GM21786 (cell line): ENCODE data around the gene ZBTB7A.

Experiments
- ATAC-seq: cut with Tn5 transposase; IDR thresholded peaks from one replicate; pipeline ENCODE4 v1.9.1; 2021; ENCODE audit not compliant: unreplicated experiment

ZBTB7A gene

DNA sequence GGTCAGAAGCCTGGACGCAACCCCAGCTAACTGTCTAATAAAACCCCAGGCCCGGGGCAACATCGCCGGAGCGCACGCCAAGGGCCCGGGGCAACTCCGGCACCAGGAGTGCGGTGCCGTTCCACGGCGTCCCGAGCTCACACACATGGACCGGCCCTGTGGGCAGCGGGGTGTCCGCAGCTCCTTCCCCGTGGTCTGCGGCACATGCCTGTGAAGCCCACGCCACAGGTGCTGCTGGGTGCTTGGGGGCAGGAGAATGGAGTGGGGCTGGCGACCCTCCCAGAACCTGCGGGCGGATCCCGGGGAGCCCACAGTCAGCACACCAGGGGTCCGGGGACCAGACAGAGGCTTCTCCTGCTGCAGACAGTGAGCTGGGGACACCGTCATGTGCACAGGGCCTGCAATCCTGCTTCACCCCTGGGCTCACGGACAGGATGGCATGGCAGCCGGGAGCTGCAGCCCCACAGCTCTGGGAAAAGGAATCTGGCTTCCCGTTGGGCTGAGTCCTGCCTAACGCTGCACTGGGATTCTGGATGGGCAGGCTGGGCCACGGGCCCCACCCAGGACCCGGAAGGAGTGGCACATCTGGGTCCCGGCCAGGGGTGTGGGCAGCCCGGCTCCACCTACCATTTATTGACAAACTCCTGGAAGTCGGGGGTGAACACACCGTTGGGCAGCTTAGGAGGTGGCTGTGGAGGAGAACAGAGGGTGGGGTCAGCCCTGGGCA lies 28.2 kb upstream of the ZBTB7A start:
- no peak for ATAC-seq

DNA sequence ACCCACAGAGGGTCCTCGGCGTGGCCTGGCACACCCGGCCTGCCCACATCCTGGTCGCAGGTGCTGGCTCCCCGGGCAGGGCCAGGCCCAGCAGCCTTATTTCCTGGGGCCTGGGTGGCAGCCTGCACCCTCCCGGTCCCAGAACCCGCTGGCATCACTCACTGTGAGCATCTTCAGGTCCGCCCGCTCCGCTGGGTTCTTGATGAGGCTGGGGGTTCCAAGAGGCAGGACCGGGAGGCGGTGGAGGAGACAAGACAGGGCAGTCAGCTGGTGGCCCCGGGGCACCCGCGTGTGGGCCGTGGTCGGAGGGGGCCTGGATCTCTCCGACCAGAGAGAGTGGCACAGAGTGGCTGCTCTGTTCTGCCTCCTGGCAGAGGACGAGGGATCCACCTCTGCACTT lies 27.6 kb upstream of the ZBTB7A start:
- no peak for ATAC-seq

DNA sequence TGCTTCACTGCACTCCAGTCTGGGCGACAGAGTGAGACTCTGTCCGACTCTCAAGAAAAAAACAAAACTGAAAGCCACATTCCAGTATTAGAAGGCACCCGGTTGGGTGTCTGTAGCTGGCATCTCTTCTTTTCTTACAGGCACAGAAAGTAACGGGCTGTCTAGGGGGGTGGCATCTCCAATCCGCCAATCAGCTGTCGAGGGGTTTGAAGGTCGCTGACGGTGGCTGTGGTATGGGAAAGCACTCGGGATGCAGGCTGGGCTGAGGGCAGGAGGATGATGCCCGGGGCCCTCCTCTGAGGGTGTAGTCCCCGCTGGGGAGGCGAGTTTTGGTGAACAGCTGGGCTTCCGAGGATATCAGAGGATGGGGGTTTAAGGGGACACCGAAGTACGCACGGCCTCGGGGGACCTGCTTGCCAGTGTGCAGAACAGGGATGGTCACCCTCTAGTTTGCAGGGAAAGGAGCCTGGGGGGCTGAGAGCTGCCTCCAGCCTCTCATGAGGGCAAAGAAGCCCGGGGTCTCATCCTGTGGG lies 27.0 kb upstream of the ZBTB7A start:
- no peak for ATAC-seq

DNA sequence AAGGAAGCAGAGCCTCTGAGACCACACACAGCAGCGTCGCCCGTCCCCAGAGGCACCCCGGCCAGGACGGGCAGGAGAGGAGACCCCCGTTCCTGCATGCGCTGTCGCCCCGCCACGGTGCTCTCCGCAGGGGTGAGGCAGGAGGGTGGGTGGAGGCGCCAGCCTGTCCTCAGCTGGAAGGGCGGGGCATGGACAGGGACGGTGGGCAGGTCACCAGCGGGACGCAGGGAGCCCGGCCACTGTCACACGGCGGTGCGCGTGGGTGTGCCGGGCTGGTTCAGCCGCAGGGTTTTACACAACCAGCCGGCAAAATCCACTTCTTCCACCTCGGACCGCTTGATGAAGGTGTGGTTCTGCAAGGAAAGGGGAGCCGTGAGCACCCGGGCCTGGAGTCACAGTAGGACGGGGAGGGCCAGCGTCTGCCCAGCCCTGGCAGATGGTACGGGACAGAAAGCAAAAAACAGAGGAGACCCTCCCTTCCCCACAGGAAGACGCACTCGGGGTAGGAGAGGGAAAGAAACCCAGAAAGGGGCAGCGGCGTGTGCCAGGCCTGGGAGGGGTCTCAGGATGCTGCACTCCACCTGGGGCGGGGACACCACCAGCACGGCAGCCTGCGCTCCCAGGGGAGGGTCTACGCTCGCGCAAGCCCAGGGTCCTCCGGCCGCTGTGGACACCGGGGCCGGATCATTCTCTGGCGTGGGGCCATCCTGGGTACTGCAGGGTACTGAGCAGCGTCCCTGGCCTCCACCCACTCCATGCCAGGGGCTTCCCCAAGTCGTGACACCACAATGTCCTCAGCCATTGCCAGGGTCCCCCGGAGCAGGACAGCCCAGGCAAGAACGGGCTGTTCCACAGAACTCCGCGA lies 23.9 kb upstream of the ZBTB7A start:
- ATAC-seq: no peak

DNA sequence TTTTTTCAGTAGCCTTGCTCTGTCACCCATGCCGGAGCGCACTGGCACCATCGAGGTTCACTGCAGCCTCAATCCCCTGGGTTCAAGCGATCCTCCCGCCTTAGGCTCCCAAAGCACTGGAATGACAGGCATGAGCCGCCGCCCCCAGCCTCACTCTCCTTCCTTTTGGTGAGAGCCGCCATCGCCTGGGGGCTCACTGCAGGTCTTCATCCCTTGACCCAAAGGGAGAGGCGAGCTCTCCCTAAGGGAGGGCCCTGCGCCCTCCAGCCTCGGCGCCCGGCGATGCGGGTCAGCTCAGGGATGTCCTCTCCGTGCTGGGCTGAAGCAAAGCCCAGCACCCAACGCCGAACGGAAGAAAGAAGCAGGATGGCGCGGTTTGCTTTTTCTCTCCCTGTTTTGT lies 23.2 kb upstream of the ZBTB7A start:
- no peak for ATAC-seq

DNA sequence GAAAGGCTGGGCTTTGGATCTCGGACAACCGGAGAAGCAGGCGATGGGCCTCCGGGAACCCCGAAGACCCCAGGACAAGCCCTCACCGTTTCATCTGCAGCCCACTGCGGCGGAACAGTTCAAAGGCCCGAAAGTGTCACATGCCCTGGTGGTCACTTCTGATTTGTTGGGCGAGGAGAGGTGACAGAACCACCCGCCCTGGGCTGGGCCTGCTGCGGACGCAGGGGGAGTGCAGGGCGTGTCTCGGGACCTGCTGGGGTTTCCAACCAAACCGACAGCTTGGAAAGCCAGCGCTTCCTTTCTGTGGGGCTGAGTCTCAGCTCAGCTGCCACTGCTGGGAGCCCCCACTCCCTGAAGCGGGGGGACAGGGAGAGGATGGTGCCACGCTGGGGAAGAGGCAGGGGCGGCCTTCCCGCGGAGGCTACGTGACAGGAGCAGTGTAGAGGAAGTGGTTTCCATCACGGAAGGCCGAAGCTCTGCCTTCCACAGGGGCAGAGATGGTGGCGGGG lies 22.8 kb upstream of the ZBTB7A start:
- ATAC-seq: peak; percentile 65

DNA sequence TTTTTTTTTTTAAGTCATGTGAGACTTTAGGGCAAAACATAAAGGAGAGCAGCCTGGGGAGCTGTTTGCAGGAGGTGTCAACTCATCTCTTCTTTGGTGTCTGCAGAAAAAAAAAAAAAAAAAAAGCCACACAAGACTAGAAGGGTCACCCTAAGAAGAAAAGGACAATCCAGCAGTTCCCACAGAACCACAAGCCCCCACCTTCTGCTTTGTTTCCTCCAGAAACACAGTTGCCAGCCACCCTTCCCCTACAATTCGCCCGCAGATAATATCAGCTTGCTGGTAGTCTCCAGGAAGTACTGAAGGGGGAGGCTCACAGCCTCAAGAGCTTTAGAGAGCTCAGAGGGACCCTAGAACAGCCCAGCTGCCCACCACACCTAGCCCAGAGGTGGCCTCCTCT lies 22.3 kb upstream of the ZBTB7A start:
- ATAC-seq: peak; percentile 27

DNA sequence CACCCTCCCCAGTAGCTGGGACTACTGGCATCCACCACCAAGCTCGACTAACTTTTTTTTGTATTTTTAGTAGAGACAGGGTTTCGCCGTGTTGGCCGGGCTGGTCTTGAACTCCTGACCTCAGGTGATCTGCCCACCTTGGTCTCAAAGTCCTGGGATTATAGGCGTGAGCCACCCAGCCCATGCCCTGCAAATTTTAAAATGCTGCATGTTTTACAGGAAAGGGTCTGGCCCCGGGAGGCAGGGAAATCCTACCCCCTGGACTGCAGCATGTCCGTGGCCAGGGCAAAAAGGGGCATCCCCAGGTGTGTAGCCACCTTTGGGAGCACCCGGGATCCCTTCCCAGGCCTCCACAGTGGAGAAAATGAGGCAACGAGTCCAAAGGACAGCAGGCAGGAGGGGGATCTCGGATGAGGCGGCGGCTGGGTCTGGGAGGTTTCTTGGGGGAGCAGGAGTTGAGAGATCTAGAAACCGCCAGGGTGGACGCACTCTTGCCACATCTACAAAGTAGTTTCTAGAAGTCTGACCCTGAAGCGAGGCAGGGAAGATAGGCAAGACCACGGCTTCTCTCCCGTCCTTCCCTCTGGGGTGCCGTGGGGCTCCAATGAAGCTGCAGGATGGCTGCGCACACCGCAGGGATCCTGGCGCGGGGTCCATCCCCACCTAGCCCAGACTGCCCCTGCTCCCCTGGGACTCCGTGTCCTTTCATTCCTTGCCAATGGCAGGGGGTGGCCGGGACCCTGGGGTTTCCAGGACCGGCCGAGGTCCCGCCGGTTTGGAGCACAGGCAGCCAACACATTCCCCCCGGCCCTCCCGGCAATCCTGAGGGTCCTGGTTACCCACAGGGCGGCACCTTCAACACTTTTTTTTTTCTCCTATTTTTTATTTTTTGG lies 21.3 kb upstream of the ZBTB7A start:
- no peak for ATAC-seq

DNA sequence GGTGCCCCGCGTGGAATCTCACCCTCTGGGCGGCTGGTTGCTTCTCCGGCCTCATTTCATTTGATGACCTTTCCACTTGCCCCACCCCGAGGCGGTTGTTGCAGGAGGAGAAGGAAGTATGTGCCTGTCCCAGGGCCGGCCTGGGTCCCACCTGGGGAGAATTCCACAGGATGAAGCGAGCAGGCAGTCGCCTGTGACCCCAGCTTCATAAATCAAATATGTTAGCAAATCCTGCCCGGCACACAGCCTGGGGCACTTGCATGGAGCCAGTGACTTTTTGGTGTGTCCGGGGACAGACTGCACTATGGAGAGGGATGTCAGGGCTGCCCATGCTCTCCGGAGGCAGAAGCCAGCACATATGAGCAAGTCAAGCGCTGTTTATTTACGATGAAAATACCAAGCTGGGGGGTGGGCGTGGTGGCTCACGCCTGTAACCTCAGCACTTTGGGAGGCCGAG lies 19.7 kb upstream of the ZBTB7A start:
- no peak for ATAC-seq

DNA sequence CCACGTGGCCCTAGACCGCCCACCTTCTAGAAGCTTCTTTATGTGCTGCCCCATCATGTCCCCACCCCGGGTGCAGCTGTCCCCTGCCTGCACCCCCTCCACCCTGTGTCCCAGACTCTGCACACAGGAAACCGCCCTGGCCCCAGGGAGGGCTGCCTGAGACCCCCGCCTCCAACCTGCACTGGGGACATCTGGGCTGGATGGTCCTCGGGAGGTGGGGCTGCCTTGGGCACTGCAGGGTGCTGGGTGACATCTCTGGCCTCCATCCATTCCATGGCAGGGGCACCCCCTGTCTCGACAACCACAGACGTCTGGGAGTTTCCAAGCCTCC lies 17.8 kb upstream of the ZBTB7A start:
- ATAC-seq: no peak

DNA sequence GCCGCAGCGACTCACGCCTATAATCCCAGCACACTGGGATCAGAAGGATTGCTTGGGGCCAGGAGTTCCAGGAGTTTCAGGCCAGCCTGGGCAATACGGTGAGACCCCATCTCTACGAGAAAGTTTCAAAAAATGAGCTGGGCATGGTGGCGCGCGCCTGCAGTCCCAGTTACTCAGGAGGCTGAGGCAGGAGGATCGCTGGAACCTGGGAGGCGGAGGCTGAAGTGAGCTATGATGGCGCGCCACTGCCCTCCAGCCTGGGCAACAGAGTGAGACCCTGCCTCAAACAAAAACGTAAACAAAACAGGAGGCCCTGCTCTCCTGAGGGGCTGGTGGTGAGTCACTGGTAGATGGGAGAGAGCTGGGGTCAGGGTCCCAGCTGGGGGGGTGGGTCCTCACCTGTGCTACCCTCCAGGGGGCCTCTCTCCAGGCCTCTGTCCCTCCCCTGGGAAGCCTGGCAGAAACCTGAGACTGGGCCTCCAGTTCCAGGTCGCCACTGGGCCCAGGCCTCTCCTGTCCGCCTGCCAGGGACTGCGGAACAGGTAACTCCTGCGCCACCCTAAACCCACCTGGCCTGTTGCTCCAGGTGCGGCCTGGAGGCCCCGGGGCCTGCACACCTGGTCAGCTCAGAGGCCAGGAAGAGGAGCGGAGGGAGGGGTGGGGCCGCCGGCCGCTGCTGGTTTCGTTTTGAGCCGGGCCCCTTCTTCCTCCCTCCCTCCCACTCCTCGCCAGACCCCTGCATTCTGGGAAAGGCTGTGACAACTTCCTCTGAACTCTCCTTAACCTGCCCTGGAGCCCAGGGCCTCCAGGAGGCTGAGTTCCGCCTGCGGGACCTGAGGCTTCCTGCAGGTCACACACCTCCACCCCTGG lies 17.2 kb upstream of the ZBTB7A start:
- no peak for ATAC-seq

DNA sequence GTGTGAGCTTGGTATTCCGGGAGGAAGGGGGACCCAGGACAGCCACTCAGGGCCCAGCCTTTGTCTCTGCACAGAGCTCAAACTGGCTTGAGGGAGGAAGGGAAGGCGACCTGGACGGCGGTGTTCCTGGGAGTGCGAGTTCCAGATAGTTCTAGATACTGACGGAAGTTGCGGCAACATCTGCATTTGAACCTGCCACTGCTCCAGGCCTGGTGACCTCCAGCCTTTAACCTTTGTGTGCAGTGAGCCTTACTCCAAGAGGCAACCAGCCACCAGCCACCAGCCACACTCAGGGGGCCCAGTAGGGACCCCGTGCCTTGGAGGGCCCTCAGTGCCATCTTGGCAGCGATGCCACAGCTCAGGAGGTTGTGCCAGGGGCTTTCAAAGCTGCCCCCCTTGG lies 15.5 kb upstream of the ZBTB7A start:
- no peak for ATAC-seq

DNA sequence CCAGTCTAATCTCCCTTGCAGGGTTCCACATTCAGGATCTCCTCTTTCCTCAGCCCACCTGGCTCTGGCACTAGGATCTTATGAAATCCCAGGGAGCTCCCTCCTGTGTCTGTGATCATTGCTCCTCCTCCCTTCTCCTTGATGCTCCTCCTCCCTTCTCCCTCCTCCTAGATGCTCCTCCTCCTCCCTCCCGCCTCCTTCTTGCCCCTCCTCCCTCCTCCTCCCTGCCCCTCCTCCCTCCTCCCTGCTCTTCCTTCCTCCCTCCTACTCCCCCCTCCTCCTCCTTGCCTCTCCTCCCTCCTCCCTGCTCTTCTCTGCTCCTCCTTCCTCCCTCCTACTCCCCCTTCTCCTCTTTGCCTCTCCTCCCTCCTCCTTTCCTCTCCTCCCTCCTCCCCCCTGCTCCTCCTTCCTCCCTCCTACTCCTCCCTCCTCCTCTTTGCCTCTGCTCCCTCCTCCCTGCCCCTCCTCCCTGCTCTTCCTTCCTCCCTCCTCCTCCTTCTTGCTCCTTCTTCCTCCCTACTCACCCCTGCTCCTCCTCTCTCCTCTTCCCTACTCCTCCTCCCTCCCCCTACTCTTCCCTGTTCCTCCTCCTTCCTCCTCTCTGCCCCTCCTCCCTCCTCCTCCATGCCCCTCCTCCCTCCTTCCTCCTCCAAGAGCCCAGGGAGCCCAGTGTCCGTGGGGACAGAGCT lies 14.9 kb upstream of the ZBTB7A start:
- no peak for ATAC-seq

DNA sequence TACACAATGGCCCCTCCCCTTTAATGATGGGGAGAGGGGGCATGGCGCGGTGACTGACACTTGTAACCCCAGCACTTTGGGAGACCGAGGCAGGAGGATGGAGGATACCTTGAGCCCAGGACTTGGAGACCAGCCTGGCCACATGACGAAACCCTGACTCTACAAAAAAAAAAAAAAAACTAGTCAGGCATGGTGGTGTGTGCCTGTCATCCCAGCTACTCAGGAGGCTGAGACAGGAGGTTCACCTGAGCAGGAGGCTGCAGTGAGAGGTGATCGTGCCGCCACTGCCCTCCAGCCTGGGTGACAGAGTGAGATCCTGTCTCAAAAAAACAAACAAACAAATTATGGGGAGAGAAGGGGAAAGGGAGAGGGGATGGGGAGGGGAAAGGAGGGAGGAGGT lies 13.8 kb upstream of the ZBTB7A start:
- no peak for ATAC-seq

DNA sequence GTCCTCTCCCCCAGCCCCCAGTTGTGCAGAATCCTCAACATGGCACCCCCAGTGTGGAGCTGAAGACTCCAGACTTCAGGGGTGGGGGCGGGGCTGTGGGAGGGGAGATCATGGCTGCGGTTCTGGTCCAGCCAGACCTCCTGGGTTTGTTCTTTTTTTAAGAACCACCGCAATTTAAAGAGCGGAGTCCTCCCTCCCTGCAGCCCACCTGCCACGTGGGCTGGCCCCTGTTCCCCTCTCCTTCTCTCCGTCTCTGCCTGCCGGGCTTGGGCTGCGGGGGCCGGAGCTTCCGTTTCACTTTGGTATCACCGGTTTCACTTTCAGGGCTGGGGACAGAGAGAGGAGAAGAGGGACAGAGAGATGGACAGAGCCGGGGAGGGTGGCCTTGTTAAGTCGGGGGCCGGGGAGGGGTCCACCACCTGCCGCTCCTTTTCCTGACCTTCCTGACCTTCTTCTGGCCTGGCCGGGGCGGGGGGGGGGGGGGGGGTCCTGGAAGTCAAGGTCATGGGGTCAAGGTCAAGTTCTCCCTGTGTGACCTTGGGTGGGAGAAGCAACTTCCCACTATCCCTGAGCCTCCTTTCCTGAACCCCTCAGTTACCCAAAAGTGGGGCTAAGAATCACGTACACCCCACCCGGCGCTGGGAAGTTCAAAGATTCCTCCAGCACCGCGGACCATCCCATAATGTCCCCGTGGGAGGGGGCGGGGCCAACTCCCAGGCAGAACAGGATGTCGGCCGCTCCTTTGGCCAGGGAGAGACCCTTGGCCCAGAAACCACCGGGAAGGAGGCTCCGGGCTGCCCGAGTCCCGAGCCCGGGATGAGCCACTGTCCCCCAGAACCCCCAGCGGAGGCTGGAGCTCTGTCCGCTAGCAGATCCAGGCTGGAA lies 11.3 kb upstream of the ZBTB7A start:
- no peak for ATAC-seq

DNA sequence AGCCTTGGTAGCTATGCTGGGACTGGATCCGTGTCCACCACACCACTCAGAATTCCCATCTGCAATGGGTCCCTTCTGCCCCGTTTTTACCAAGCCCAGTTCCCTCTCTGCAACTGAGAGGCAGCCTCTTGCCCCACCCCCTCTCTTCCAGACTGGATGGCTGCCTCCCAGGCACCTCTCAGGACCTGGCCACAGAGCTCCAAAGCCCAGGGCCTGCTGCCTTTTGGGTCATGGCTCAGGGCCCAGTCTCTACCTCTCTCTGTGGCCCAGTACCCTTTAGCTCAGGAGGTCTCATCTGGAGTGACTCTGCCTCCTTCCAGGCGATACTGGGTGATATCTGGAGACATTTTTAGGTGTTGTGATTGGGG lies 10.3 kb upstream of the ZBTB7A start:
- no peak for ATAC-seq

DNA sequence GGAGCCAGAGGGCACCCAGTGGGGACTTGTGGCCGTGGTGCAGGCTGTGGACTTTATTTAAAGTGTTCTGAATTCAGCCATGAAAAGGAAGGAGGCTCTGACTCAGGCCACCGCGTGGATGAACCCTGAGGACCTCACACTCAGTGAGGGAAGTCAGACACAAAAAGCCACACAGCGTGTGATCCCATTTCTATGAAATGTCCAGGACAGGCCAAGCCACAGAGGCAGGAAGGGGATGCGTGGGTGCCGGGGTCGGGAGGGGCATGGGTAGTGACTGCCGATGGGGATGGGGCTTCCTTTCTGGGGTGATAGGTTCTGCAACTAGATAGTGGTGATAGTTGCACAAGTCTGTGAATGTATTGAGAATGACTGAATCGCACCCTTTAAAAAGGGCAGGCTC lies 8.7 kb upstream of the ZBTB7A start:
- no peak for ATAC-seq

DNA sequence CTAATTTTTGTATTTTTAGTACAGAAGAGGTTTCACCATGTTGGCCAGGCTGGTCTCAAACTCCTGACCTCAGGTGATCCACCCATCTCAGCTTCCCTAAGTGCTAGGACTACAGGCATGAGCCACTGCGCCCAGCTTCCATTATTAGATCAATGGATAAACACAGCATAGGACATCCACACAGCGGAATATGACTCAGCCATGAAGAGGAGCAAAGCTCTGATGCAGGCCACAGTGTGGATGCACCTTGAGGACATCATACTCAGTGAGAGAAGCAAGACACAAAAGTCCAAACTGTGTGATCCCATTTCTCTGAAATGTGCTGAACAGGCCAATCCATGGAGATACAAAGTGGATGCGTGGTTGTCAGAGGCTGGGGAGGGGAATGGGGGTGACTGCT lies 4.9 kb upstream of the ZBTB7A start:
- no peak for ATAC-seq
